ENCODE data around the gene GPR63. TPM values are rescaled to one million over a fixed set of nuclear protein-coding genes. Genes with fewer than 3 reads are reported as not detected.

The GPR63 gene
- polyA plus RNA-seq, 3 donors, result 0.03 to 0.07 TPM; not detected in 1

DNA sequence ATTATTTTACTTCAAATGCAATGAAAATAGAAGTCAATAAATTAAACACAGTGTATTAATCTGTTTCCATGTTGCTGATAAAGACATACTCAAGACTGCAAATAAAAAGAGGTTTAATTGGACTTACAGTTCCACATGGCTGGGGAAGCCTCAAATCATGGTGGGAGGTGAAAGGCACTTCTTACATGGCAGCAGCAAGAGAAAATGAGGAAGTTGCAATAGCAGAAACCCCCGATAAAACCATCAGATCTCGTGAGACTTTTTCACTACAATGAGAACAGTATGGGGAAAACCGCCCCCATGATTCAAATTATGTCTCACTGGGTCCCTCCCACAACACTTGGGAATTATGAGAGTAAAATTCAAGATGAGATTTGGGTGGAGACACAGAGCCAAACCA, 82.2 kb downstream of the GPR63 start:
- H3K4me1 Mint-ChIP-seq, result no peaks in the 10 kb centered on the region
- Histone ChIP-seq H3K4me2 (replicated peaks; ENCODE audit: extremely low read depth, low read length, poor library complexity, severe bottlenecking) (no peak overlapping the region), H3K27me3 (ENCODE audit: control insufficient read depth in 2 of 2, insufficient read depth in 2 of 2, low read length in 2 of 2) (no peaks in the 10 kb centered on the region), H2AFZ (ENCODE audit: insufficient read depth, low read depth, low read length, poor library complexity, severe bottlenecking) (no peak overlapping the region), H3K27ac (ENCODE audit: low read depth in 1 of 2, low read length in 2 of 2) (no peak overlapping the region), H3K36me3 (replicated peaks in 1 of 2; ENCODE audit: control insufficient read depth in 1 of 2, insufficient read depth in 2 of 2, low read length in 2 of 2) (no peaks in the 10 kb centered on the region), H4K20me1 (ENCODE audit: insufficient read depth, low read length) (no peaks in the 10 kb centered on the region), H3K9me3 (replicated peaks in 1 of 2; ENCODE audit: control insufficient read depth in 1 of 2, insufficient read depth in 1 of 2, low read length in 2 of 2) (no peaks in the 10 kb centered on the region), H3K79me2 (ENCODE audit: insufficient read depth, low read length) (no peaks in the 10 kb centered on the region), H3K9ac (ENCODE audit: insufficient read depth, low read length, poor library complexity, severe bottlenecking) (no peak overlapping the region), H3K4me3 (replicated peaks in 1 of 3; ENCODE audit: low read depth in 2 of 3, low read length in 3 of 3) (no peak overlapping the region), H3K4me1 (ENCODE audit: control insufficient read depth in 1 of 2, insufficient read depth in 2 of 2, low read length in 2 of 2) (no peaks in the 10 kb centered on the region)
- no peak overlapping the region for H3K27ac Mint-ChIP-seq
- H3K27me3 Mint-ChIP-seq (ENCODE audit: low read depth in 3 of 3), result peaks cover 0 to 3% (median under 1%) of the 10 kb centered on the region in 3 donors
- no peaks in the 10 kb centered on the region for H3K36me3 Mint-ChIP-seq
- intact Hi-C loops (cut with micrococcal nuclease), result no loop called here
- peaks cover 0 to 4% (median 0%) of the 10 kb centered on the region in 7 donors for H3K9me3 Mint-ChIP-seq
- no peak overlapping the region for H3K4me3 Mint-ChIP-seq
- no peak for TF ChIP-seq CTCF (IDR thresholded peaks at IDR 0.05)
- no peak for DNase-seq
- no CpG with 5 or more reads among the region's 3 CpGs for WGBS (ENCODE audit: insufficient coverage)

DNA sequence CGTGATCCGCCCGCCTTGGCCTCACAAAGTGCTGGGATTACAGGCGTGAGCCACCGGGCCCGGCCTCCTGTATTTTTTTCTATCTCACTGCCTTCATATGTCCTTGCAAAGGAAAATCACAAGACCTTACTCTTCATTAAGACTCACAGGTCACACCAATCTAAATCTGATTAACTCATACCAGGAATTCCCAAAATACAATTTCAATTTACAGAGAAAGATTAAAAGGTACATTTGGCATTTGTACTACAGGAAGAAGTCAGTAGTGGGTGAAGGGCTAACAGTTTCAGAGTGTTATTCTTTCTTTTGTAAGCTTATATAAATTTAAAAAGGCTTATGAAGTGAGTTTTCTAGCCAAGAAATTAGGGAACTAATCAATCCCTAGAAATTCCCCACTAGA, 87.4 kb downstream of the GPR63 start:
- Histone ChIP-seq H3K4me2 (replicated peaks; ENCODE audit: extremely low read depth, low read length, poor library complexity, severe bottlenecking) (no peak overlapping the region), H3K9ac (ENCODE audit: insufficient read depth, low read length, poor library complexity, severe bottlenecking) (no peak overlapping the region), H4K20me1 (ENCODE audit: insufficient read depth, low read length) (no peaks in the 10 kb centered on the region), H3K27me3 (ENCODE audit: control insufficient read depth in 2 of 2, insufficient read depth in 2 of 2, low read length in 2 of 2) (no peaks in the 10 kb centered on the region), H3K4me3 (replicated peaks in 1 of 3; ENCODE audit: low read depth in 2 of 3, low read length in 3 of 3) (no peak overlapping the region), H3K9me3 (replicated peaks in 1 of 2; ENCODE audit: control insufficient read depth in 1 of 2, insufficient read depth in 1 of 2, low read length in 2 of 2) (no peaks in the 10 kb centered on the region), H3K79me2 (ENCODE audit: insufficient read depth, low read length) (no peaks in the 10 kb centered on the region), H3K27ac (ENCODE audit: low read depth in 1 of 2, low read length in 2 of 2) (no peak overlapping the region), H3K36me3 (replicated peaks in 1 of 2; ENCODE audit: control insufficient read depth in 1 of 2, insufficient read depth in 2 of 2, low read length in 2 of 2) (no peaks in the 10 kb centered on the region), H3K4me1 (ENCODE audit: control insufficient read depth in 1 of 2, insufficient read depth in 2 of 2, low read length in 2 of 2) (no peaks in the 10 kb centered on the region), H2AFZ (ENCODE audit: insufficient read depth, low read depth, low read length, poor library complexity, severe bottlenecking) (no peak overlapping the region)
- intact Hi-C loops (cut with micrococcal nuclease), result no loop called here
- no peaks in the 10 kb centered on the region for H3K4me1 Mint-ChIP-seq
- 100% methylated on average over 3 of the region's 6 CpGs for WGBS (ENCODE audit: insufficient coverage)
- H3K36me3 Mint-ChIP-seq, result no peaks in the 10 kb centered on the region
- H3K27me3 Mint-ChIP-seq (ENCODE audit: low read depth in 3 of 3), result peaks cover 1 to 4% (median 2%) of the 10 kb centered on the region in 3 donors
- no peak for DNase-seq
- no peak for TF ChIP-seq CTCF (IDR thresholded peaks at IDR 0.05)
- H3K9me3 Mint-ChIP-seq, result peaks cover 0 to 4% (median 0%) of the 10 kb centered on the region in 7 donors
- H3K4me3 Mint-ChIP-seq, result no peak overlapping the region
- H3K27ac Mint-ChIP-seq, result no peak overlapping the region

Other genes with a start within 250 kb of the GPR63 start
- gene NDUFAF4, start 60.4 kb upstream of the GPR63 start, polyA plus RNA-seq, result 10 to 100 TPM in 2 of 3 donors, 1 to 10 TPM in 1; 7.6 to 17.5 (median 14.9) TPM
- gene KLHL32, start 87.3 kb upstream of the GPR63 start, polyA plus RNA-seq, result not detected

Measured in CD14-positive monocyte (primary cell).